ENCODE measurements around the gene CYBA. TPM values are rescaled to one million over a fixed set of nuclear protein-coding genes. Genes with fewer than 3 reads are reported as not detected.

The CYBA gene
- total and polyA plus RNA-seq, 9 donors, result 6.5 to 244 (median 56.6) TPM

DNA sequence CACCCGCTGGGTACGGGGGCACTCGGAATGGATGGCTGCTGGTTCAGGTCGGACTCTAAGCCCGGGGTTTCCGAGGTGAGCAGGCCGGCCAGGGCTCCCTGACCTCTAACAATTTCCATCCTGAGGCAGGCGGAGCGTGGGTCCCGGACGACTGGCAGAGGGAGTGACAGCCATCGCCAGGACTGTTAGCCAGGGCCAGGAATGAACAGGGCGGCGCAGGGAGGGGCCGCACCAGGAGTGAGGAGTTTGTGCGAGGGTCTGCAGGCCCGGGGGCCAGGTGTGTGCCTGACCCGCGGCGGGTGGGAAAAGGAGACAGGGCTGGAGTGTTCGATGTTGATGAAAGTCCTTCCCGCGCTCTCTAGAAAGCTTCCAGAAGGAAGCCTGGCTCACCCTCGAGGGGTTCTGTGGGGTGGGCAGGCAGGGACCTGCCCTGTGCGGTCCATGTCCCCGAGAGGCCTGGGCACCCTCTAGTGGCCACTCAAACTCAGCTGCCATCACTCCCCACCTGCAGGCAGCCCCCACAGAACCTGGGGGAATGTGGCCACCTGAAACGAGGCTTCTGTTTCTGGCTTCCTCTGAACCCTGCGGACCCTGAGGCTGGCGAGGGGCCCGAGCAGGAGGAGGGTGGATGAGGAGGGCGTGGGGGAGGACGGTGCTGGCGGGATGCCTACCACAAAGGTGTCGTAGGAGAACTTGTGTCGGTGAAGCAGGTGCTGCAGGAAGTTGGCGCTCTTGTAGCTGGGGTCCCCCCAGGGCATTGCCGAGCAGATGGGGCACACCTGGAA is 47.2 kb upstream of the CYBA start:
- TF ChIP-seq POLR2A (IDR thresholded peaks at IDR 0.05), result no peak
- TF ChIP-seq EP300 (IDR thresholded peaks at IDR 0.05), result no peak
- TF ChIP-seq, protein P1, sequence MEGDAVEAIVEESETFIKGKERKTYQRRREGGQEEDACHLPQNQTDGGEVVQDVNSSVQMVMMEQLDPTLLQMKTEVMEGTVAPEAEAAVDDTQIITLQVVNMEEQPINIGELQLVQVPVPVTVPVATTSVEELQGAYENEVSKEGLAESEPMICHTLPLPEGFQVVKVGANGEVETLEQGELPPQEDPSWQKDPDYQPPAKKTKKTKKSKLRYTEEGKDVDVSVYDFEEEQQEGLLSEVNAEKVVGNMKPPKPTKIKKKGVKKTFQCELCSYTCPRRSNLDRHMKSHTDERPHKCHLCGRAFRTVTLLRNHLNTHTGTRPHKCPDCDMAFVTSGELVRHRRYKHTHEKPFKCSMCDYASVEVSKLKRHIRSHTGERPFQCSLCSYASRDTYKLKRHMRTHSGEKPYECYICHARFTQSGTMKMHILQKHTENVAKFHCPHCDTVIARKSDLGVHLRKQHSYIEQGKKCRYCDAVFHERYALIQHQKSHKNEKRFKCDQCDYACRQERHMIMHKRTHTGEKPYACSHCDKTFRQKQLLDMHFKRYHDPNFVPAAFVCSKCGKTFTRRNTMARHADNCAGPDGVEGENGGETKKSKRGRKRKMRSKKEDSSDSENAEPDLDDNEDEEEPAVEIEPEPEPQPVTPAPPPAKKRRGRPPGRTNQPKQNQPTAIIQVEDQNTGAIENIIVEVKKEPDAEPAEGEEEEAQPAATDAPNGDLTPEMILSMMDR (IDR thresholded peaks at IDR 0.05), result no peak
- WGBS, 3 donors, result 84 to 85% (median 85%) methylated on average over 37 of the region's 37 CpGs
- Histone ChIP-seq H3K9me3 (no peaks in the 10 kb centered on the region), H3K4me1 (ENCODE audit: insufficient read depth) (peaks cover 2% of the 10 kb centered on the region), H3K27ac (no peak overlapping the region), H3K4me3 (no peak overlapping the region), H3K36me3 (peaks cover 2% of the 10 kb centered on the region), H3K27me3 (no peaks in the 10 kb centered on the region)
- no peak for DNase-seq
- intact Hi-C loops (cut with DNase I), result no loop called here

DNA sequence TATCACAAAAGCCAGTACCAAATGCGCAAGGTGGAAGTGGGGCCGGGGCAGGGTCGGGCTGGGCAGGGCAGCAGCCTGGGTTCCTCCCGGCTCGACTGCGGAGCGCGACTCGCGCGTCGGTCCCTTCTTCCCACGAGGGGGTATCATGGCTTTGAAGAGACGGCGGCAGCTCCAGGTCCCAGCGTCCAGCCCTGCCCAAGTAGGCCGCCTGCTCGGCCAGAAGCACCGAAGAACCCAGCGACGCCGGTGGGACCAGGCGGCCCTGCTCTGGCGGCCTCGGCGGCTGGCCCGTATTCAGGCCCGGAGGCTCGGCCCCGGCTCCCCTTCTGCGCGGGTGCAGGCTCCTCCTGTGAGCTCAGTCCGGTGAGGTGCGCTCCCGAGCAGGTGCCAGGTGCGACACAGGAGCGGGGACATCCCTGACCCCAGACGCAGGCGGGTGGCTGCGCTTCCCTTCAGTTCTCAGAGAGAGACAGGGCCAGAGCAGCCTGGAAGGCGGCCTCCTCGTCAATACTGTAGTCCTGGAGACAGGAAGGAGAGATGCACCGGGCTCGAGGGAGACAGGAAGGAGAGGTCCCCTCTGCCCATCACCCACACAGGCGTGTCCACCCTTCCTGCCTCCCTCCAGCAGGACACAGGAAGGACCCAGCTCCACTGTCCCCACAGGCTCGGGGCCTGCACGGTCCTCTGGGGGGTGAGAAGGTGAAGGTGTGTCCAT is 46.4 kb upstream of the CYBA start:
- no peak overlapping the region for H3K27ac ChIP-seq
- intact Hi-C loops (cut with DNase I), result no loop called here
- 87 to 93% (median 89%) methylated on average over 47 of the region's 47 CpGs for WGBS, 3 donors
- DNase-seq, result no peak
- H3K4me1 ChIP-seq (ENCODE audit: insufficient read depth), result peaks cover 2% of the 10 kb centered on the region
- TF ChIP-seq EP300 (IDR thresholded peaks at IDR 0.05) (no peak), POLR2A (IDR thresholded peaks at IDR 0.05) (no peak)
- TF ChIP-seq, protein P1 (IDR thresholded peaks at IDR 0.05), result no peak
- H3K36me3 ChIP-seq, result peaks cover 2% of the 10 kb centered on the region
- H3K4me3 ChIP-seq, result no peak overlapping the region
- H3K27me3 ChIP-seq, result no peaks in the 10 kb centered on the region
- H3K9me3 ChIP-seq, result no peaks in the 10 kb centered on the region

DNA sequence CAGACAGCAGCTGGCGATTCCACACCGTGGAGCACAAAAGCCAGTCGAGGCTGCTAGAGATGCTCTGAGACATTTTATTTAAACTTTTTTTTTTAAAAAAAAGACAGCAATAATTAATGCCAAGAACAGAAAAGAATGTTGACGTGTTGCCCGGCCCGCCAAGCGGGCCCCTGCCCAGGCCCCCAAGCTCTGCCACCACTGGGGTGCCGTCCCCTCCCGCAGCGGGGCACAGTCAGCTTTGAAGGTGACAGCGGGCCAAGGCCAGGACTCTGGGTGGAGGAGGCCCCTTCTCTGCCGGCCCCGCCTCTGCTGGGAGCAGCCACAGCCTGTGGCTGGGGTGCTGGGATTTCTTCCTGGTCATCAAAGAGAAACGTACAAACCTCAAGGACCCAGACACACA is 45.6 kb upstream of the CYBA start:
- Histone ChIP-seq H3K4me3 (no peak overlapping the region), H3K27me3 (no peaks in the 10 kb centered on the region), H3K36me3 (peaks cover 2% of the 10 kb centered on the region), H3K4me1 (ENCODE audit: insufficient read depth) (peaks cover 2% of the 10 kb centered on the region), H3K27ac (no peak overlapping the region), H3K9me3 (no peaks in the 10 kb centered on the region)
- no peak for DNase-seq
- intact Hi-C loops (cut with DNase I), result no loop called here
- 73 to 82% (median 79%) methylated on average over 14 of the region's 14 CpGs for WGBS, 3 donors
- TF ChIP-seq EP300 (IDR thresholded peaks at IDR 0.05) (no peak), POLR2A (IDR thresholded peaks at IDR 0.05) (no peak)
- TF ChIP-seq, protein P1 (IDR thresholded peaks at IDR 0.05), result no peak

DNA sequence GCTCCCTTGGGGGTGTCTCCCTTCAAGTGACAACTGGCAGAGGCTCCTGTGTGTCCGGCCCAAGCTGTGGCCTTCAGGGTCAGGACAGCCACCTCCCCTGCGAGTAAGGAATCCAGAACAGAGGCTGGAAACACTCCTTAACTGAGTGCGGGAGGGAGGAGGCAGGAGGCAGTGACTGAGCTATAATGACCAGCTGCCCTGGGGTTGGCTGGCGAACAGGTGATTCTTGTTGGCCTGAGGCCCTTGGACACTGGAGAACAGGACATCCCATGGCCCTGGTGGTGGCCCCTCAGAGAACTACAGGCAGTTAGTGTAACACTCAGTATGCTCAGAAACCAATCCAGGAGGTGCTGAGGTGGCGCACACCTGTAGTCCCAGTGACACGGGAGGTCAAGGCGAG is 44.9 kb upstream of the CYBA start:
- no peak for TF ChIP-seq POLR2A (IDR thresholded peaks at IDR 0.05)
- TF ChIP-seq EP300 (IDR thresholded peaks at IDR 0.05), result no peak
- TF ChIP-seq, protein P1 (IDR thresholded peaks at IDR 0.05), result no peak
- Histone ChIP-seq H3K9me3 (no peaks in the 10 kb centered on the region), H3K27me3 (peaks cover 2% of the 10 kb centered on the region), H3K27ac (no peak overlapping the region), H3K36me3 (peaks cover 2% of the 10 kb centered on the region), H3K4me3 (no peak overlapping the region), H3K4me1 (ENCODE audit: insufficient read depth) (no peaks in the 10 kb centered on the region)
- WGBS, 3 donors, result 88 to 93% (median 89%) methylated on average over 7 of the region's 7 CpGs
- intact Hi-C loops (cut with DNase I), result no loop called here
- no peak for DNase-seq

Data from ovary (tissue), 9 donors.